SK-N-SH (cell line): Measurements from ENCODE around the gene ZNF532. TPM values are rescaled to one million over a fixed set of nuclear protein-coding genes. Genes with fewer than 3 reads are reported as not detected.

Experiments used
- CTCF ChIA-PET: fragments of 300-600, 350-600 bp; formaldehyde crosslinking; extraction: SDS; loops from one replicate; lab custom pipeline; 2021; lab: Yijun Ruan, JAX
- POLR2A ChIA-PET: fragments of 350-600 bp; sonication (Branson Sonifier 250); formaldehyde crosslinking; extraction: SDS; loops from one replicate; lab custom pipeline; 2020; ENCODE audit warnings: antibody characterized with exemption, inconsistent platforms; lab: Yijun Ruan, JAX
- DNase-seq: peaks from one replicate; pipeline ENCODE4 v3.0.0; 2012
- H2AFZ ChIP-seq: fragments of 200-600 bp; sonication (generic); 2 replicates; pipeline ENCODE4 v1.8.1; 2016; ENCODE audit warnings: antibody characterized with exemption, mild to moderate bottlenecking, low read depth
- H3F3A ChIP-seq: fragments of 200-600 bp; sonication (generic); replicated peaks from 2 replicates; pipeline ENCODE3; 2016; ENCODE audit warnings: antibody characterized with exemption, mild to moderate bottlenecking; ENCODE audit not compliant: insufficient read depth
- H3K27ac ChIP-seq, 2 experiments: fragments of 200-500 bp in 1 of 2; fragments of 200-600 bp in 1 of 2; sonication (Bioruptor generic) in 1 of 2; sonication (generic), shearing (Covaris generic) in 1 of 2; 2 replicates each; pipeline versions ENCODE4 v1.5.1 to v1.6.1; 2014 to 2016; ENCODE audit warnings: low read depth in 2 of 2, inconsistent platforms in 1 of 2, low read length in 1 of 2, mild to moderate bottlenecking in 1 of 2, mixed read lengths in 1 of 2
- H3K27me3 ChIP-seq: fragments of 200-600 bp; sonication (generic), shearing (Covaris generic); 2 replicates; pipeline ENCODE4 v1.6.1; 2016; ENCODE audit warnings: mixed run types; ENCODE audit not compliant: insufficient read depth
- H3K36me3 ChIP-seq, 2 experiments: fragments of 200-500 bp in 1 of 2; fragments of 200-600 bp in 1 of 2; sonication (Bioruptor generic) in 1 of 2; sonication (generic) in 1 of 2; replicated peaks in 1 of 2; 2 replicates each; pipeline versions ENCODE3 to v1.5.1; 2014 to 2016; ENCODE audit warnings: low read length in 1 of 2, mild to moderate bottlenecking in 1 of 2; ENCODE audit not compliant: insufficient read depth in 2 of 2, control insufficient read depth in 1 of 2
- H3K4me1 ChIP-seq, 2 experiments: fragments of 200-500 bp in 1 of 2; fragments of 200-600 bp in 1 of 2; sonication (Bioruptor generic) in 1 of 2; sonication (generic), shearing (Covaris generic) in 1 of 2; 2 replicates each; pipeline versions ENCODE4 v1.5.1 to v1.6.1; 2014 to 2016; ENCODE audit warnings: low read depth in 1 of 2, low read length in 1 of 2, mixed run types in 1 of 2; ENCODE audit not compliant: insufficient read depth in 2 of 2, control insufficient read depth in 1 of 2
- H3K4me2 ChIP-seq: fragments of 200-600 bp; sonication (generic), shearing (Covaris generic); 2 replicates; pipeline ENCODE4 v1.6.1; 2017; ENCODE audit warnings: mixed run types
- H3K4me3 ChIP-seq, 2 experiments: fragments of 200-500 bp in 1 of 2; fragments of 200-600 bp in 1 of 2; sonication (Bioruptor generic) in 1 of 2; sonication (generic), shearing (Covaris generic) in 1 of 2; 2 replicates each; pipeline versions ENCODE4 v1.5.1 to v1.8.1; 2014 to 2016; ENCODE audit warnings: low read depth in 2 of 2, inconsistent platforms in 1 of 2, low read length in 1 of 2, mild to moderate bottlenecking in 1 of 2, mixed read lengths in 1 of 2, moderate library complexity in 1 of 2
- H3K79me2 ChIP-seq: fragments of 200-600 bp; sonication (generic); 2 replicates; pipeline ENCODE4 v1.8.1; 2017; ENCODE audit warnings: mild to moderate bottlenecking; ENCODE audit not compliant: insufficient read depth
- H3K9ac ChIP-seq: fragments of 200-600 bp; sonication (generic); 2 replicates; pipeline ENCODE4 v1.6.1; 2017; ENCODE audit warnings: mixed run types
- H3K9me2 ChIP-seq: fragments of 200-600 bp; sonication (generic); 2 replicates; pipeline ENCODE4 v1.6.1; 2017; ENCODE audit warnings: mixed run types
- H3K9me3 ChIP-seq: fragments of 200-600 bp; sonication (generic); 2 replicates; pipeline ENCODE4 v1.6.1; 2017; ENCODE audit warnings: mixed run types, mild to moderate bottlenecking, moderate library complexity
- H4K20me1 ChIP-seq: fragments of 200-600 bp; sonication (generic); 2 replicates; pipeline ENCODE4 v1.6.1; 2017; ENCODE audit warnings: mild to moderate bottlenecking, mixed run types; ENCODE audit not compliant: insufficient read depth
- CHD2 ChIP-seq: fragments of 150-350 bp; IDR thresholded peaks from 2 replicates; pipeline ENCODE4 v1.6.1; 2018; ENCODE audit warnings: low read length; ENCODE audit not compliant: partially characterized antibody
- CTCF ChIP-seq: fragments of 200-600 bp; sonication (generic); IDR thresholded peaks from 2 replicates; pipeline ENCODE4 v1.6.1; 2017; ENCODE audit warnings: antibody characterized with exemption, mild to moderate bottlenecking, moderate library complexity
- EZH2phosphoT487 ChIP-seq: fragments of 200-600 bp; sonication (generic); IDR thresholded peaks from 2 replicates; pipeline ENCODE4 v1.6.1; 2017; ENCODE audit warnings: low read depth, mixed run types, mild to moderate bottlenecking, antibody characterized with exemption, moderate library complexity, borderline replicate concordance
- FOSL2 ChIP-seq: IDR thresholded peaks from 2 replicates; pipeline ENCODE4 v1.4.0; 2012; ENCODE audit warnings: low read depth, mild to moderate bottlenecking, moderate library complexity, borderline replicate concordance
- FOXJ3 ChIP-seq: sonication (generic); formaldehyde crosslinking; IDR thresholded peaks from 2 replicates; pipeline ENCODE4 v1.5.1; 2020; ENCODE audit warnings: mild to moderate bottlenecking, missing genetic modification reagents
- GABPA ChIP-seq: IDR thresholded peaks from 2 replicates; pipeline ENCODE4 v1.4.0; 2012; ENCODE audit warnings: low read depth, mild to moderate bottlenecking
- IRF3 ChIP-seq: fragments of 150-350 bp; IDR thresholded peaks from 2 replicates; pipeline ENCODE4 v1.6.1; 2016; ENCODE audit warnings: mild to moderate bottlenecking, low read depth, low read length
- JUND ChIP-seq: IDR thresholded peaks from 2 replicates; pipeline ENCODE4 v1.4.0; 2012
- MEF2A ChIP-seq: IDR thresholded peaks from 2 replicates; pipeline ENCODE4 v1.4.0; 2012; ENCODE audit warnings: low read depth, borderline replicate concordance
- NFIC ChIP-seq: IDR thresholded peaks from 2 replicates; pipeline ENCODE4 v1.4.0; 2012; ENCODE audit warnings: borderline replicate concordance
- NRF1 ChIP-seq: IDR thresholded peaks from 2 replicates; pipeline ENCODE4 v1.6.1; 2012; ENCODE audit warnings: low read depth, mild to moderate bottlenecking, low read length
- PBX3 ChIP-seq: IDR thresholded peaks from 2 replicates; pipeline ENCODE4; 2012
- POLR2AphosphoS5 ChIP-seq: IDR thresholded peaks from 2 replicates; pipeline ENCODE4 v1.6.1; 2012; ENCODE audit warnings: low read depth, low read length
- RFX5 ChIP-seq: IDR thresholded peaks from 2 replicates; pipeline ENCODE4 v1.6.1; 2012; ENCODE audit warnings: mild to moderate bottlenecking, improper control_type of control experiment, low read length
- SIN3A ChIP-seq: IDR thresholded peaks from 2 replicates; pipeline ENCODE4 v1.6.1; 2012; ENCODE audit warnings: low read depth, mild to moderate bottlenecking, low read length, moderate library complexity, borderline replicate concordance
- TCF12 ChIP-seq: IDR thresholded peaks from 2 replicates; pipeline ENCODE4 v1.4.0; 2012
- TEAD4 ChIP-seq: IDR thresholded peaks from 2 replicates; pipeline ENCODE4 v1.4.0; 2012; ENCODE audit warnings: mild to moderate bottlenecking, borderline replicate concordance; ENCODE audit not compliant: insufficient read depth
- USF1 ChIP-seq: IDR thresholded peaks from 2 replicates; pipeline ENCODE4 v1.4.0; 2012; ENCODE audit warnings: low read depth, borderline replicate concordance
- ZBTB33 ChIP-seq: IDR thresholded peaks from 2 replicates; pipeline ENCODE4 v1.4.0; 2012; ENCODE audit warnings: low read depth, borderline replicate concordance
- WGBS: methylation state at CpG from one replicate; pipeline ENCODE4 v1.1.6; 2017; ENCODE audit warnings: low lambda C conversion rate; 5-methylcytosine and 5-hydroxymethylcytosine counted together
- polyA plus RNA-seq, 3 experiments: library from polyadenylated mRNA; depleted of rRNA; stranded (reverse); fragments of >200 nt; gene quantifications; 2 replicates each; pipeline ENCODE4 v1.2.3, GENCODE V29; 2012
- TF ChIP-seq, protein P1 (sequence below): IDR thresholded peaks from 2 replicates; pipeline ENCODE4 v1.4.0; 2012; ENCODE audit warnings: low read depth

Gene ZNF532
- polyA plus RNA-seq, 1 of the 3 experiments (the other 2 are of a cell fraction), result 34.7 TPM

DNA sequence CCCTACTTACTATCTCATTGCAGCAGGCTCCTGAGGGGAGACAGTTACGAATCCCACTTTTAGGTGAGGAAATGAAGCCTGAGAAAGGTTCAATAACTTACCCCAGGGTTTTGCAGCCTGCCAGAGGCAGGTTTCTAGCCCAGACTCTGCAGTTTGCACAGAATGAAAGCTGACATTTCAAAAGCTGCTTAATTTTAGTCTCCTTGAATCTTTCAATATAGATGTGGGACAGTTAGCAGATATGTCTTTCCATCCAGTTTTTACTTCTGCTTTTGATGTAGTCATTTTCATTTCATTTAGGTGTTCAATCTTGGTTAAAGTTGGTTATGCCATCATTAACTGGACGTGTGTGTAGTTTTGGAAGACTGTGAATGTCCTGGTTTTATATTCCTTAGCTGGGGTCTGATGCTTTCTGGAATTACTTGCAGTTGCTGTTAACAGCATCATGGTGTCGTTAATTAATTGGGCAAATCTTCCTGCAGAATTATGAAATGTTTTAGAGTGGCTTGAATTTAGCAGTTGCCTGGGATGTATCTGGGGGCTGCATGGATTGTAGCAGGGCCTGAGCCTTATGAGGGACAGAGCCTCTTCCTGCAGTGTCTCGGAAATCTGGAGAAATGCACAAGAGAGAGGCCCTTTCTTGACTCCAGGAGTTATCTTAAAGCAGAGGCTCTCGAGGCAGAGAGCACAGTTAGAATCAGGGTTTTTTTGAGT is 100.8 kb downstream of the ZNF532 start:
- no peak overlapping the region for H3K4me2 ChIP-seq
- peaks cover 16% of the 10 kb centered on the region for H3F3A ChIP-seq
- H3K79me2 ChIP-seq, result peaks cover 6% of the 10 kb centered on the region
- H3K4me3 ChIP-seq, result no peak overlapping the region
- TF ChIP-seq CHD2, result no peak
- TF ChIP-seq, protein P1, sequence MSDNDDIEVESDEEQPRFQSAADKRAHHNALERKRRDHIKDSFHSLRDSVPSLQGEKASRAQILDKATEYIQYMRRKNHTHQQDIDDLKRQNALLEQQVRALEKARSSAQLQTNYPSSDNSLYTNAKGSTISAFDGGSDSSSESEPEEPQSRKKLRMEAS, result no peak
- TF ChIP-seq ZBTB33, result no peak
- TF ChIP-seq FOXJ3, result no peak
- TF ChIP-seq USF1, result no peak
- no peak for TF ChIP-seq NRF1
- TF ChIP-seq PBX3, result no peak
- no peak for TF ChIP-seq TCF12
- TF ChIP-seq EZH2phosphoT487, result no peak
- TF ChIP-seq MEF2A, result no peak
- no peak for TF ChIP-seq GABPA
- TF ChIP-seq CTCF, result no peak
- TF ChIP-seq TEAD4, result no peak
- no peak for TF ChIP-seq IRF3
- no peak for TF ChIP-seq RFX5
- no peak for TF ChIP-seq NFIC
- no peak for TF ChIP-seq FOSL2
- TF ChIP-seq JUND, result no peak
- no peak for TF ChIP-seq SIN3A
- TF ChIP-seq POLR2AphosphoS5, result no peak
- no peaks in the 10 kb centered on the region for H4K20me1 ChIP-seq
- no peak for DNase-seq
- WGBS, result 91% methylated on average over 5 of the region's 5 CpGs
- H3K4me1 ChIP-seq, result peaks cover 7 to 27% of the 10 kb centered on the region in 2 experiments; a peak in 2 of 4 replicates
- ChIA-PET CTCF (interaction anchor here (0.8 to 1.2 kb wide), 2 partner anchors 31 to 184 kb away, joined by 3 to 4 read pairs; no protein-coding TSS in a partner anchor), POLR2A (no interaction called here)
- H3K27me3 ChIP-seq, result no peaks in the 10 kb centered on the region
- no peak overlapping the region for H2AFZ ChIP-seq
- peaks cover 8 to 19% of the 10 kb centered on the region in 2 experiments for H3K36me3 ChIP-seq
- H3K9me3 ChIP-seq, result no peaks in the 10 kb centered on the region
- H3K9ac ChIP-seq, result no peak overlapping the region
- H3K27ac ChIP-seq, result peak overlapping the region in 1 of 2 experiments; percentile 2; a peak in 1 of 4 replicates
- H3K9me2 ChIP-seq, result no peaks in the 10 kb centered on the region
